ENCODE results near the gene KMT2E.
"Not testable (repeated sequence)": the region's sequence is repeated elsewhere in the genome, so short reads cannot be mapped to it uniquely, and the experiment has no call there.

KMT2E gene

GRCh38 chr7:104983578-104984539 is 30.1 kb upstream of the KMT2E start:
- DNase-seq, result peak; percentile 35

GRCh38 chr7:104984585-104985258 is 29.3 kb upstream of the KMT2E start:
- no peak for DNase-seq

GRCh38 chr7:104985259-104985617 is 28.8 kb upstream of the KMT2E start:
- no peak for DNase-seq

DNA sequence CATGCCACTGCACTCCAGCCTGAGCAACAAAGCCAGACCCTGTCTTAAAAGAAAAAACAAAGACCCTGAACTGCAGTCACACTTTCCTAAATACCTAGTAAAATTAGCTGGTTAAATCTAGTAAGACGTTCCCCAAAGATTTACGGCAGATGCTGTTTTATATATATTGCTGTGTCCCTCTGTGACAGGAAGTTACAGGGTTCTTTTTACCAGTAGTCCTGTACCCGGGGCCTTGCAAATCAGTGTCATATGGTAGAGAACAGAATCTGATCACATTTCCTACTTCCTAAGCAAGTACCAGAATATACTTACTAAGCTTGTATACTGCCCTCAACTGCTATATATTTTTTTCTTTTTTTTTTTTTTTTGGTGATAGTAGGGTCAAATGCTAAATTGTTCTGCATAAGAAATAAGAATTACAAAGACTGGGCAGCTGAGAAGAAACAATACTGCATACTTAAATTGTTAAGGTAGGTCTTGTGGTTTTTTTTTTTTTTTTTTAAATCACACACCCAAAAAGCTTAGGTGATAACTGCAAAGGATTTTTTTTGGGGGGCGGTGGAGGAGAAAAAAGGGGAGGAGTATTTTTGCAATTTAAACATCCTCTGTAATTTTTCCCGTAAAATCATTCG is 27.3 kb upstream of the KMT2E start:
- DNase-seq, result no peak

DNA sequence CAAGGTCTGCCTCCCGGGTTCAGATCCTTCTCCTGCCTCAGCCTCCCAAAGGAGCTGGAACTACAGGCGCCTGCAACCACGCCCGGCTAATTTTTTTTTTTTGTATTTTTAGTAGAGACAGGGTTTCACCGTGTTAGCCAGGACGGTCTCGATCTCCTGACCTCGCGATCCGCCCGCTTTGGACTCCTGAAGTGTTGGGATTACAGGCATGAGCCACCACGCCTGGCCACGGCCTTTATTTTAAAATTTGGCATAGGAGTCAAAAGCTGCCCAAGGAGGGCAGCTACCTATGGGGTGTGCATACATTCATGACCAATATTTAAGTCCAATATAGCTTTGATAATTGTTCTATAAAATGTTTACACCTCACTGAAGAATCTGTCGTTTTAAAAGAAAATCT is 26.6 kb upstream of the KMT2E start:
- not testable (repeated sequence) for DNase-seq

- DNase-seq, result no peak
These were observed 23.0 kb upstream of the KMT2E start for GRCh38 chr7:104990983-104991382.

GRCh38 chr7:104992306-104992705 is 21.7 kb upstream of the KMT2E start:
- DNase-seq, result no peak

DNA sequence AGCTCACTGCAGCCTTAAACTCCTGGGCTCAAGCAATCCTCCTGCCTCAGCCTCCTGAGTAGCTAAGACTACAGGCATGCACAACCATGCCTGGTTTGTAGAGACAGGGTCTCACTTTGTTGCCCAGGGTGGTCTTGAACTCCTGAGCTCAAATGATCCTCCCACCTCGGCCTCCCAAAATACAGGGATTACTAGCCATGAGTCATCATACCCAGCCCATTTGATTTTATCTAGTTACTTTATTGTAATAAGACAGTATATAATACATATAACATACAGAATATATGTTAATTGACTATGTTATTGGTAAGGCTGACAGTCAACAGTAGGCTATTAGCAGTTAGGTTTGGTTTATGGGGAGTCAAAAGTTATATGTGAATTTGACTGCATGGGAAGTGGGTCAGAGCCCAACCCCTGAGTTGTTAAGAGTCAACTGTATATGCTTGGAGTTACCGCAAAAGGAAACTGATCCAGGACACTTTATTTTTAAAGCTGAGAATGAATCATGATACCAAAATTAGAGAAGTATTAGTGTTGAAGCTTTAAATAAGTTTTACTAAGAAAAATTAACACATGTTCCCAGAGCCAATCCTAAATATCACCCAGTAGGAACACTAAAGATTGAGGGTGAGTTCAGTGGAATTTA is 20.7 kb upstream of the KMT2E start:
- DNase-seq, result no peak

DNA sequence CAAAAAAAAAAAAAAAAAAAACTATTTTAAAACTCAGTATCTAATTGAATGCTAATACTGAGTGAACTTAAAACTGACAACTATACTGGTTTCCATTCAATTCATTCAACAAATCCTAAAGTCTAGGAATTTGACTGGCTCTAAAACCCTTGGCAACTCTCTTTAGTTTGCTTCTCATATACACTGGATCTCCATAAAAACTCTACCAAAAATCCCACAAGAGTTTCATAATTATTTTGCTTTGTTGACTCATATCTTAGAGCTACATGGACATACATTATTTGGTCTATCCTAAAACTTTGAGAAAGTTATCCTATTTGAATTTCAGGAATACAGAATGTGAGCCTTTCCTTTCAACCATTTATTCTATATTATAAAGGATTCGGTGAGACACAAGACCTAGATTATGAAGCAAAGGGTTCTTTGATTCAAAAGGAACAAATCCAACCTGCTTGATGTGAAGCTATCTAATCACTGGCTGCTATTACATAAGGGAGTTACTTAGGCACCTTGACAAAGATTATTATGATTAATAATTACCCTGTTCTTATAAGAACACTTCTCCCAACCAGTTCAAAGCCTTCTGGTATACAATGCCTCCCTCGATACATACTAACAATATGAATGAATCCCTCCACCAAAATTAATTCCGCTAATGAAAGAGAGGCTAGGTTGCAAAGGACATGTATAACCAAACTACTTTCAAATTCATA is 15.8 kb upstream of the KMT2E start:
- DNase-seq, result no peak

DNA sequence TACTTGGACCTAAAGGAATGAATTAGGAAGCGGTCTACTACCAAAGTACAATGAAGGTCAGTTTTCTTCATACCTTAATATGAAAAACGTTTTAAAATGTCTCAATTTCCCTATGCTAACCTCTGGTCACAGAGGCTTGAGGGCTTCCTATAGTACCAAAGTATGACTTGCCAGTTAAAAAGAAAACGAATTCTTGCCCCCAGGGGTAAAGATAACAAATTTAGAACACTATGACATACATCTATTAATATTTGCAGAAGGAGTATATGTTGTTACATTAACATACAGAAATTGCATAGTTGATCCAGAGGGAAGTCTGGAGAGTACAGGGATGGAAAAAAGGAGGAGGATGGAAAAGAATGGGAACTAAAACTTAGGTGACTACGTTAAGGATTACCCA is 13.8 kb upstream of the KMT2E start:
- DNase-seq, result no peak

DNA sequence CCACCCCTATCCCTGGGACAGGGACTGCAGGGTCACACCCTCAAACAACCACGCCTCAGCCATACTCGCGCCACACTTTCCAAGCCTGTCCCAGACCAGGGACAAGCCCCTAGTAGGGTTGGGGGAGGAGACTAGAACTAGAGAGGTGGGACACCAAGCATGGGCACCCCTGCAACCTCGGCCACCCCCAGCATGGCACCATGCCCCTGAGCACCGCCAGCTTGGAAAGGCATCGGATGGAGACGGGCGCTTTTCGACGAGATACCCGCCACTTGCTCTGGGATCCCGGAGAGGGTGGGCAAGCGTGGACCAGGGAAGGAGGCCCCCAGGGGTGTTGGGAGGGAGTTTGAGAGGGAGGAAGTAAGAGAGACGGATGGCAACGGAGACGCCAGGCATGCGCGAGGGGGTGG is 13.1 kb upstream of the KMT2E start:
- DNase-seq, result no peak

DNA sequence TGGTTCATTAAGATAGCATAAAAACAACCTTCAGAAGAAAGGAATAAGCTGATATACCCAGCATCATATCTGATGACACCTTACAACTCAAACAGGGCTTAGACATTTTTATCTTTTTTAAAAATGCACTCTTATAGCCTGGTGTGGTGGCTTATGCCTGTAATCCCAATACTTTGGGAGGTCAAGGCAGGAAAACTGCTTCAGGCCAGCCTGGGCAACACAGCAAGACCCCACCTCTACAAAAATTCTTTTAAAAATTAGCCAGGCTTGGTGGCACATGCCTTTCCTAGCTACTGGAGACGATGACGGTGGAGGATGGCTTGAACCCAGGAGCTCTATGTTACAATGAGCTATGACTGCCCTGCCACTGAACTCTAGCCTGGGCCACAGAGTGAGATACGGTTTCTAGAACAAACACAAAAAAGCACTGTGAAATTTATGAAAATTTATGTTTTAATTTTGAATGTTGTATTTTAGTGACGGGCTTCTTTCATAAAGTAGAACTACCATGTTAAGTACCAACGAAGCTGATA is 12.3 kb upstream of the KMT2E start:
- no peak for DNase-seq

- no peak for DNase-seq
These were observed 10.7 kb upstream of the KMT2E start for GRCh38 chr7:105003275-105003674.

DNA sequence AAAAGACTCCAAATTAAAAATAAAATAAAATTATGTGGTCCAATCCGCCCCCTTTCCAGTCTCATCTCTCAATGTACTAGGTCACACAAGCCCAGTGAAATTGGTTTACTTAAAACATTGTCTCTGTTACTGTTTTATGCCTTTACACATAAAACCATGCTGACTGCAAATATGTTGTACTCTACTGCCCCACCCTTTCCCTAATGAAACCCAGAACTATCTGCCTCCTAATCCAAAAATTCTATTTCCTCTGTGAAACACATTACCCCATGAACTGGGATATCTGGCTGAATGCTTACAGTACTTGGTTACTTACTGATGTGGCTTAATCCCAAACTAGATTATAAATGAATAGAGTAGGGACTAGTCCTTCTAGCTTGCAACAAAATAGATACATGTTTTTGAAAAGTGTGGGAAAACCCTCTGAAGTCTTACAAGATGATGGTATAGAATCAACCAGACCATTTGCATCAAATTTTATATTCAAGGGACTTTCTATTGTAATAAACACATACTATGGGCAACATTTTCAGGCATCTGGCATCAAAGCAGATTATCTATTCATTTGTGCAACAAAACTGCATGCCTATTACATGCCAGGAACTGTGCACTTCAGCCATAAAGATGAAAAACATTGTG is 10.0 kb upstream of the KMT2E start:
- DNase-seq, result no peak

- DNase-seq, result not testable (repeated sequence)
These were observed 9.0 kb upstream of the KMT2E start for GRCh38 chr7:105005006-105005405.

DNA sequence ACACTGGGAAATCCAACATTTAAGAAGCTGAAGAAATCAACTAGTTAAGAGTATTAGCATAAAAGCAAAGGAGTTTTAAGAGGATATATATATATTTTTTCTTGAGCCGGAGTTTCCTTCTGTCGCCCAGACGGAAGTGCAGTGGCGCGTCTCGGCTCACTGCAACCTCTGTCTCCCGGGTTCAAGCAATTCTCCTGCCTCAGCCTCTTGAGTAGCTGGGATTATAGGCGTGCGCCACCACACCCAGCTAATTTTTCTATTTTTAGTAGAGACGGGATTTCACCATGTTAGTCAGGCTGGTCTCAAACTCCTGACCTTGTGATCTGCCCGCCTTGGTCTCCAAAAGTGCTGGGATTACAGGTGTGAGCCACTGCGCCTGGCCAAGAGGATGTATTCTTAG is 8.5 kb upstream of the KMT2E start:
- DNase-seq, result not testable (repeated sequence)

- no peak for DNase-seq
These were observed 7.5 kb upstream of the KMT2E start for GRCh38 chr7:105006367-105007136.

GRCh38 chr7:105007298-105007697 is 6.7 kb upstream of the KMT2E start:
- DNase-seq, result no peak

DNA sequence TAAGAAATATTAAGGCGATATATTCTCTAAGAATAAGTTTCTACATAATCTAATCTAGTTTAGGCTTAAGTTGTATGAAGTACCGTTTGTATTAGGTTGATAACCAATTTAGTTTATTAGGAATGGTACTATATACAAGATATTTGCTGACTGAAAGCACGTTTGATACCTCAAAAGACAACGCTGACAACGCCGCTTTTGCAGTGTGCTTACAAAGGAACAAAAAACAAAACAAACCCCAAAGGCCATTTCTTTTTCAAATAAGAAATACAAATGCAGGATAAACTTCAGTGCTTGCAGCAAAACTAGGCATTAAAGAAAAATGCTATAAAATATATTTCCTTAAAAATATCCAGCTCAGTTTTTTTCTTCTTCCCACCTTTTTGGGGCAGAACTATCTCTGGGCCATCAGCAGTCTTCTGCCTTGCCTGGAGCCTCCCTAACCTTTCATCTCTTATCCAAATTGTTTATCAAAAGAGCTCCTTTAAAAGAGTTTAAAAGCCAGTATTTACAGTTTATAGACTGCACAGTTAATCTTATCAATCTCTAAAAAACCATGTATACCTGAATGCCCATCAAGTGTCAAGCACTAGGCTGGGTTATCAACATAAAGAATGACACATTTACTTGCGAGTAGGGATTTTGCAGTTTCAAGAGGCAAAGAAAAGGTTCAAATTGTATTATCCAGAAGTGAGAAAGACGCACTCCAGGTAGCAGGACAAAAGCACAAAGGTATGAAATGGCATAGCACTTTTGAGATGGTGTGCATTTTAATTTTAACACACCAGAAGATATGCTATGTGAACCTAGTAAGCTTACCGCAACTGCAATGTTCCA is 4.1 kb upstream of the KMT2E start:
- no peak for DNase-seq

DNA sequence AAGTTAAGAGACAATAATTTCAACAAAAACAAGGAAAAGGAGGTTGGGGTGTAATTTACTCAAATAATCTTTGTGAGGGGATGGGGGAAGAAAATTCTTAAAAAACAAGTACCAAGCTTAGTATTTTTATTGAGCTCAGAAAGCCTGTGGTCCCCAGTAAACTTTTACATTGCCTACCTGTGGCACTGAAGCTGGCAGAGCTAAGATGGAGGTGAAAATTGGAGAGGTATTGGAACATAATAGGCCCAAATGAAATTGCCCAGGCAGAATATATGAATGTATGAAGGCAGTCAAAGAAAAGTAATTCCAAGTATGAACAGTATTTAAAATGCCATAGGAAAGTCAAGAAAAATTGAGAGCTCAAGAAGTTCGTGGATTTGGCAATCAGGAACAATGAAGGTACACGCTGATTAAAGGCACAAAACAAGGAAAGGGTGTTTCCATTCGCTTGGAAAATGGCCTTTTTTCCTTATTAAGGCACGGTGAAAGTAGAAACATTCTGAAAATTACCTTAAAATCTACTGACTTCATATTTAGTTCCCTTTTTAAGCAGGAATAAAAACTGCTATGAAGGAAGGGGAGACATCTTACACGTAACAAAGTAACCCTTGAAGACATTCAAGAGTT is 3.4 kb upstream of the KMT2E start:
- DNase-seq, result no peak

Measured in NCI-H524 treated with DMSO at 0.1 percent for 48 hours (cell line).